K562 (cell line): ENCODE data around the gene DGAT2. TPM values are rescaled to one million over a fixed set of nuclear protein-coding genes. Genes with fewer than 3 reads are reported as not detected.

Experiments used
- CAMTA2 ChIP-seq: fragments of 250-450 bp; sonication (Bioruptor Pico); conservative IDR thresholded peaks from 2 replicates; pipeline ENCODE4 v1.5.1; 2022
- CBX3 ChIP-seq, 2 experiments: IDR thresholded peaks; 1 replicate in 1 of 2; 2 replicates in 1 of 2; pipeline ENCODE4 v1.6.1; 2012; ENCODE audit warnings: inconsistent platforms in 2 of 2, low read length in 2 of 2, borderline replicate concordance in 1 of 2, control low read depth in 1 of 2
- CC2D1A ChIP-seq: fragments of 450-650 bp; IDR thresholded peaks from 2 replicates; pipeline ENCODE4 v1.6.1; 2017; ENCODE audit warnings: mild to moderate bottlenecking
- CREM ChIP-seq: IDR thresholded peaks from 2 replicates; pipeline ENCODE4 v1.6.1; 2014; ENCODE audit warnings: antibody characterized with exemption, low read depth
- CTCFL ChIP-seq: IDR thresholded peaks from 2 replicates; pipeline ENCODE4 v1.6.1; 2011; ENCODE audit warnings: borderline replicate concordance, low read depth, mild to moderate bottlenecking, moderate library complexity, low read length; ENCODE audit not compliant: insufficient read depth, poor library complexity, severe bottlenecking
- ETV6 ChIP-seq, 3 experiments: fragments of 150-350 bp in 1 of 3; sonication (generic) in 1 of 3; formaldehyde crosslinking in 1 of 3; IDR thresholded peaks; 2 replicates each; pipeline versions ENCODE4 v1.6.1 to v1.8.0; 2014 to 2022; ENCODE audit warnings: borderline replicate concordance in 2 of 3, low read depth in 2 of 3, antibody characterized with exemption in 1 of 3, low read length in 1 of 3, mild to moderate bottlenecking in 1 of 3, missing genetic modification reagents in 1 of 3
- FOSL1 ChIP-seq: fragments of 200-800 bp; sonication (Bioruptor generic); conservative IDR thresholded peaks from 2 replicates; pipeline ENCODE4 v1.6.1; 2016; ENCODE audit warnings: missing genetic modification characterization, missing compliant biosample characterization
- HDAC8 ChIP-seq: fragments of 450-650 bp; IDR thresholded peaks from 2 replicates; pipeline ENCODE4 v1.6.1; 2016; ENCODE audit warnings: mild to moderate bottlenecking, missing genetic modification characterization, moderate library complexity, missing compliant biosample characterization
- ILK ChIP-seq: fragments of 450-650 bp; IDR thresholded peaks from 2 replicates; pipeline ENCODE4 v1.6.1; 2016; ENCODE audit warnings: missing genetic modification characterization, low read depth, mild to moderate bottlenecking, missing compliant biosample characterization, moderate library complexity, borderline replicate concordance
- MEIS2 ChIP-seq: fragments of 450-650 bp; IDR thresholded peaks from 2 replicates; pipeline ENCODE4 v1.6.1; 2014; ENCODE audit warnings: mild to moderate bottlenecking; ENCODE audit not compliant: partially characterized antibody
- NFXL1 ChIP-seq: fragments of 450-650 bp; formaldehyde crosslinking; IDR thresholded peaks from 2 replicates; pipeline ENCODE4 v1.4.0; 2021; ENCODE audit warnings: mild to moderate bottlenecking
- NR3C1 ChIP-seq: sonication (generic); formaldehyde crosslinking; IDR thresholded peaks from 2 replicates; pipeline ENCODE4 v1.8.1; 2022; ENCODE audit warnings: missing genetic modification reagents
- PHF8 ChIP-seq: fragments of 200-600 bp; sonication (generic); IDR thresholded peaks from 2 replicates; pipeline ENCODE4 v1.6.1; 2012; ENCODE audit warnings: mixed run types, mild to moderate bottlenecking, inconsistent platforms, low read length, moderate library complexity, borderline replicate concordance
- POLR3A ChIP-seq: IDR thresholded peaks from 2 replicates; pipeline ENCODE4 v1.6.1; 2011; ENCODE audit warnings: borderline replicate concordance, mild to moderate bottlenecking, moderate library complexity; ENCODE audit not compliant: insufficient read length, insufficient read depth; ENCODE audit errors: extremely low read depth
- RBM22 ChIP-seq: fragments of 200-400 bp; formaldehyde crosslinking; IDR thresholded peaks from 2 replicates; pipeline ENCODE4 v1.6.1; 2018; ENCODE audit warnings: low read length, low read depth; ENCODE audit not compliant: poor library complexity, severe bottlenecking
- RUNX1 ChIP-seq: sonication (generic); IDR thresholded peaks from 2 replicates; pipeline ENCODE4 v1.6.1; 2016; ENCODE audit warnings: antibody characterized with exemption, low read depth
- SIN3A ChIP-seq, 2 experiments: fragments of 150-350 bp in 1 of 2; IDR thresholded peaks; 2 replicates each; pipeline ENCODE4 v1.6.1; 2011 to 2016; ENCODE audit warnings: borderline replicate concordance in 2 of 2, low read depth in 2 of 2, low read length in 2 of 2, mild to moderate bottlenecking in 2 of 2, moderate library complexity in 2 of 2; ENCODE audit not compliant: control insufficient read depth in 1 of 2
- SIX5 ChIP-seq, 2 experiments: IDR thresholded peaks; 2 replicates each; pipeline ENCODE4 v1.6.1; 2011; ENCODE audit warnings: low read length in 2 of 2, borderline replicate concordance in 1 of 2, low read depth in 1 of 2, mild to moderate bottlenecking in 1 of 2, moderate library complexity in 1 of 2; ENCODE audit not compliant: insufficient read depth in 1 of 2
- SMC3 ChIP-seq: conservative IDR thresholded peaks from 2 replicates; pipeline ENCODE4 v1.6.1; 2011; ENCODE audit warnings: low read depth, low read length, improper control_type of control experiment; ENCODE audit not compliant: insufficient read depth
- ZMIZ1 ChIP-seq, 2 experiments: fragments of 150-350 bp in 1 of 2; IDR thresholded peaks; 2 replicates each; pipeline ENCODE4 v1.6.1; 2012 to 2016; ENCODE audit warnings: low read depth in 2 of 2, low read length in 2 of 2, mild to moderate bottlenecking in 1 of 2, moderate library complexity in 1 of 2
- polyA plus RNA-seq, 8 experiments: library from polyadenylated mRNA; depleted of rRNA in 4 of 8; stranded (reverse) in 5 of 8; unstranded in 3 of 8; fragments of >200 nt; fragmentation: Nextera tagmentation in 2 of 8; fragmentation: Illumina TruSeq in 1 of 8; extraction: Ambion mirVana in 2 of 8; extraction: Trizol in 1 of 8; gene quantifications; 2 replicates each; pipeline versions ENCODE4 v1.2.1 to v1.2.3, GENCODE V29; 2011 to 2014; ENCODE audit warnings: inconsistent platforms in 1 of 8, missing spikeins in 1 of 8
- total RNA-seq, 7 experiments: library from RNA; depleted of rRNA in 6 of 7; stranded (reverse); fragments of >200 nt in 6 of 7; fragmentation: Illumina TruSeq in 2 of 7; extraction: Trizol in 2 of 7; gene quantifications; 2 replicates each; pipeline versions ENCODE4 v1.2.1 to v1.2.3, GENCODE V29; 2011 to 2021; ENCODE audit warnings: low replicate concordance in 1 of 7

Gene DGAT2
- total and polyA plus RNA-seq, 9 of the 15 experiments (the other 6 are each of a cell fraction or from before 2014, with no cell fraction given), result 0.68 to 2.8 (median 1.8) TPM

GRCh38 chr11:75768112-75768908 is at the start of gene DGAT2 (continued):
- TF ChIP-seq CC2D1A, result no peak
- no peak for TF ChIP-seq ILK (tag)
- 0 out of 2 replicates have a peak, but pooled peaks have one; percentile 70 for TF ChIP-seq NR3C1
- TF ChIP-seq MEIS2, result peak; percentile 60
- TF ChIP-seq PHF8, result peak; percentile 18; the same call in 1 of the 2 replicates
- TF ChIP-seq CREM, result peak; percentile 65
- TF ChIP-seq ZMIZ1 (IDR thresholded peaks at IDR 0.05; ENCODE audit: low read depth in 2 of 2, low read length in 2 of 2), result 0 out of 4 replicates have a peak, but pooled peaks of 1 of the 2 experiments have one; percentile 17
- no peak for TF ChIP-seq NFXL1 (CRISPR knock-in tag)
- no peak for TF ChIP-seq RUNX1
- TF ChIP-seq SMC3, result no peak; the same call in 1 of the 2 replicates
- no peak for TF ChIP-seq RBM22
- TF ChIP-seq FOSL1, result peak; percentile 26; the same call in 1 of the 2 replicates
- no peak for TF ChIP-seq CAMTA2 (CRISPR knock-in tag)
- TF ChIP-seq CBX3 (IDR thresholded peaks at IDR 0.05; ENCODE audit: borderline replicate concordance in 1 of 2, low read length in 2 of 2), result peak in 1 of 2 experiments; percentile 11; a peak in 1 of 3 replicates
- peak in 1 of 2 experiments; percentile 25; a peak in 1 of 4 replicates for TF ChIP-seq SIX5 (IDR thresholded peaks at IDR 0.05; ENCODE audit: borderline replicate concordance in 1 of 2, insufficient read depth in 1 of 2, low read depth in 1 of 2, low read length in 2 of 2)
- no peak; a peak in 1 of 4 replicates for TF ChIP-seq SIN3A (IDR thresholded peaks at IDR 0.05; ENCODE audit: borderline replicate concordance in 2 of 2, control insufficient read depth in 1 of 2, low read depth in 2 of 2, low read length in 2 of 2)
- peak; percentile 65 for TF ChIP-seq CTCFL
- TF ChIP-seq HDAC8 (tag), result no peak; the same call in 1 of the 2 replicates
- TF ChIP-seq ETV6 (IDR thresholded peaks at IDR 0.05; ENCODE audit: borderline replicate concordance in 1 of 2, low read depth in 2 of 2, low read length in 1 of 2), result no peak; a peak in 1 of 4 replicates
- TF ChIP-seq ETV6 (CRISPR knock-in tag; IDR thresholded peaks at IDR 0.05; ENCODE audit: borderline replicate concordance), result no peak
- TF ChIP-seq POLR3A, result no peak
